GM10847 (cell line): ENCODE results near the gene HTR5A.

Source experiments
- POLR2A ChIP-seq: IDR thresholded peaks from 2 replicates; pipeline ENCODE4 v1.6.1; 2011; ENCODE audit not compliant: insufficient read length; ENCODE audit errors: extremely low read depth

The HTR5A gene

GRCh38 chr7:155119801-155120382 is 49.8 kb downstream of the HTR5A start:
- no peak for TF ChIP-seq POLR2A

GRCh38 chr7:155120460-155120859 is 50.3 kb downstream of the HTR5A start:
- no peak for TF ChIP-seq POLR2A

- TF ChIP-seq POLR2A = no peak
Measured at GRCh38 chr7:155122831-155123230, 52.7 kb downstream of the HTR5A start.

DNA sequence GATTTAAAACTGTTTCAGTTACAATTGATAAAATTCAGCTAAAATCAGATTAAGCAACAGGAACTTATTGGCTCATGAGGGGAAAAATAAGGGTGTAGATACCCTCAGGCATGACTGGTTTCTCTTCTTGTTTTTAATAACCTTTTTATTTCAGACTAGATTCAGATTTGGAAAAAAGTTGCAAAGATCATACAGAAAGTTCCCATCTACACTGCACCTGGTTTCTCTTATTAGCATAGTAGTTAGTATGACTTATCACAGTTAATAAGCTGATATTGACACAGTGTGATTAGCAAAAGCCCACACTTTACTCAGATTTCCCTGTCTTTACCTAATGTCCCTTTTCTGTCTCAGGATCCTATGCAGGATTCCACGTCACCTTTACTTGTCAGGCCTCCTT is 53.3 kb downstream of the HTR5A start:
- TF ChIP-seq POLR2A = no peak

GRCh38 chr7:155124706-155125105 is 54.6 kb downstream of the HTR5A start:
- no peak for TF ChIP-seq POLR2A

DNA sequence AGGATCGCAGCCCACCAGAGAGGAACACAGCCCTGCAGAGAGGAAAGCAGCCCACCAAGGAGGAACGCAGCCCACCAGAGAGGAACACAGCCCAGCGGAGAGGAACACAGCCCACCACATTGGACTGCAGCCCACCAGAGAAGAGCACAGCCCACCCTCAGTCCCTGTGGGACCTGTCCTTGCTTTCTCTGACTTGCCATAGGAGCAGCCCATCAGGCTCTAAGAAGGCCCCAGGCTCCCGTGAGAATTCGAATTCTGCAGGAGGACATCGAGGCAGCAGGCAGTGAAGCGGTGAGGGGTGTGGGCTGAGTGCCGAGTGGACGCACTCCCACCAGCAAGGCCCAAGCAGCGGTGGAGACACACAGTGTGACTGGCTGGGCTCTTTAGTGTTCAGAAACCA is 59.1 kb downstream of the HTR5A start:
- TF ChIP-seq POLR2A = no peak

DNA sequence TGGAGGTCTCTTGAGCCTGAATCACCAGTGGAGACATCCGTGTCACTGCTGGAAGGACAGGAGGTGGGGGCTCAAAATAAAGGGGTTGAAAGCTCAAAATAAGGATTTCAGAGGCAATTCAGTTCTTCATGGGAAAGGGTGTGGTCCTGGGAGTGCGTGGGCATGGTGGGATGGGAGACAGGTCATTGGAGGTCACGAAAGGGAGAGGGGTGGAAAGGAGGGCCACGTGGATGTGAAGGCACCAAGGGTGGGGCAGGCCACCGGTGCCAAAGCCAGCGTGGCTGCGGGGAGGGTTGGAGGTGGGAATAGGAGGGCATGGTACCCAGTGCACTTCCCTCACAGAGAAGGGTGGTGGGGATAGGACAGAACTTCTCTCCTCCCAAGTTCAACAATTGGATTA is 59.7 kb downstream of the HTR5A start:
- TF ChIP-seq POLR2A = no peak

- no peak for TF ChIP-seq POLR2A
Measured at GRCh38 chr7:155130493-155130892, 60.4 kb downstream of the HTR5A start.

DNA sequence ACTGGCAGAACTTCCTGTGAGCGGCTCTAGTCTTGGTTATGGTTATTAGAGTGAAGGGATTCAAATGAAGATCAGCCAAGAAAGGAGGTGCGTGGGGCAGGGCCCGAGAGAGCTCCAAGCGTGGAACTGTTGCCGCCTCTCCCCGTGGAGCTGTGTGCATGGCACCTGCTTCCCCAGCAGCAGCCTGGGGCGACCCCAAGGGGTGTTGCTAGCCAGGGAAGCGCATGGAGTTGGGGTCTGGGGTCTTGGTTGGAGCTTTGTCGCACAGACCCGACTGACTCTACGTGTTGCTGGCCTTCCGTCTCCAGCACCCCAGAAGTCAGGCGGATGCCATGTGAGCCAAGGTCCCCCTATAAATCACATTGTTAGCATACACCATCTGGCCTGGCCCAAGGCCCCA is 61.0 kb downstream of the HTR5A start:
- no peak for TF ChIP-seq POLR2A

DNA sequence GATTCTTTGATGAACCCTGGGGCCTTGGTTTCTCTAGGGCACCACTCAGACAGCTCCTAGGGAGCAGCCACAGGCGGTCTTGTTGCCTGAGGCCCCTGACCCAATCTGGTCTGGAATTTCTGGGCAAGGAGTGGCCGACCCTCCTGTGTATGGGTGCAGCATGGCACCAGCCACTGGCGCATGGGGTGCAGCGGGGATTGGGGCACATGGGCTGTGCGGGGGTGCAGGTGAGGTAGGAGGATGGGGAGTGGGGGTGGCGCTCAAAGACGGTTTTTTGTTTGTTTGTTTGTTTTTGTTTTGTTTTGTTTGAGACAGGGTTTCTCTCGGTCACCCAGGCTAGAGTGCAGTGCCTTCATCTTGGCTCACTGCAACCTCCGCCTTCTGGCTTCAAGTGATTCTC is 62.3 kb downstream of the HTR5A start:
- TF ChIP-seq POLR2A = no peak

DNA sequence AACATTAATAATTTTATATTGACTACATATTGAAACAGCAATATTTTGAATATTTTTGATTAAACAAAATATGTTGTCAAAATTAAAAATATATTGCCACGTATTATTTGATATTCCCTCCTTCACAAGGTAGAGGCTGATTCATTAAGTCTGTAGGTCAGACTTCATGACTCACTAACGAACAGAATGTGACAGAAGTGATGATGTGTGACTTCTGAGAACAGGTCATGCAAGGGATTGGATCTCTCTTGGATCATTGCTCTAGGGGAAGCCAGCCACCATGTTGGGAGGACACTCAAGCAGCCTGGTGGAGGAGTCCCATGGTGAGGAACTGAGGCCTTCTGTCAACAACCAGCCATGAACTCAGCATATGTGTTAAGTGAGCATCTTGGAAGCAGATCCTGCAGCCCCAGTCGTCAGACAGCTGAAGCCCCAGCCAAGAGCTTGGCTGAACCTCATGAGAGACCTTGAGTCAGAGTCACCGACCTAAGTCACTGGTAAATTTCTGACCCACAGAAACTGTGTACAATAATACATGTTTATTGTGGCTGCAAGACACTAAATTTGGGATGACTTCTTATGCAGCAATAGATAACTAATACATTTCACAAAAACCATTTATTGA is 66.6 kb downstream of the HTR5A start:
- TF ChIP-seq POLR2A = no peak
